CD4-positive, alpha-beta T cell treated with Interleukin-4 for 4 hours (primary cell): ENCODE results near the gene RMP24.
"Not testable (repeated sequence)": the region's sequence is repeated elsewhere in the genome, so short reads cannot be mapped to it uniquely, and the experiment has no call there.

ENCODE experiments used
- DNase-seq: peaks from one replicate; pipeline ENCODE4 v3.0.0-alpha.2; 2020

The RMP24 gene

DNA sequence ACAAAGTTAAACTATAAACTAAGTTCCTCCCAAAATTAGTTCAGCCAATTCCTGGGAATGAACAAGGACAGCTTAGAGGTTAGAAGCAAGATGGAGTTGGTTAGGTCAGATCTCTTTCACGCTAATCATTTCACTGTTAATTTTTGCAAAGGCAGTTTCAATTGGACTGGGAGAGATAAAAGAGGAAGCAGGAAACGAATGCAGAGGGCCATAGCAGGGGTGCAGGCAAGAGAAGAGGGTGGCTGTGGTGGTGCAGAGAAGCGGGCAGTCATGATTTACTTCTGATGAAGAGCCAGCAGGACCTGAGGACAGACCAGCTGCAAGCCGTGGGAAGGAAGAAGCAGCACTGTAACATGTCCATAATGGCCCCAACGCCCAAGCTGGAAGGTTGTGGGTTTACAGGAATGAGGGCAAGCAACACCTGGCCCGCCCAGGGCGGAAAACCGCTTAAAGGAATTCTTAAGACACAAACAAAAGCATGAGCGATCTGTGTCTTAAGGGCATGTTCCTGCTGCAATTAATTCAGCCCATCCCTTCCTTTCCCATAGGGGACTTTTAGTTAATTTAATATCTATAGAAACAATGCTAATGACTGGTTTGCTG is 4.1 kb upstream of the RMP24 start:
- no peak for DNase-seq

DNA sequence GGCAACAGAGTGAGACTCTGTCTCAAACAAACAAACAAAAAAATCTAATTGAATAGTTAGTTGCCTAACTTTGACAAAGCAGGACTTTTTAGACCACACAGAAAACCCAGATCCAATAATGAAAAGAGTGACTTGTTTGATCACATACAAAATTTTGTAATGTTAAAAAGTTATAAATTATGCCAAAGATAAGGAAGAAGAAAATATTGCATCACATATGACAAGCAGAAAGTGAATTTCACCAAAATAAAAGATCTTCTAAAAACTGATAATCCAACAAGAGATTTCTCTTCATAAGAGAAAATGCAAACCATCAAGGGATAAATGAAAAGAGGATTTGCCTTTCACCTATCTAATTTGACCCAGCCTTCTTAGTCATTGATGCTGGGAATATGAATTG is 2.8 kb upstream of the RMP24 start:
- no peak for DNase-seq

DNA sequence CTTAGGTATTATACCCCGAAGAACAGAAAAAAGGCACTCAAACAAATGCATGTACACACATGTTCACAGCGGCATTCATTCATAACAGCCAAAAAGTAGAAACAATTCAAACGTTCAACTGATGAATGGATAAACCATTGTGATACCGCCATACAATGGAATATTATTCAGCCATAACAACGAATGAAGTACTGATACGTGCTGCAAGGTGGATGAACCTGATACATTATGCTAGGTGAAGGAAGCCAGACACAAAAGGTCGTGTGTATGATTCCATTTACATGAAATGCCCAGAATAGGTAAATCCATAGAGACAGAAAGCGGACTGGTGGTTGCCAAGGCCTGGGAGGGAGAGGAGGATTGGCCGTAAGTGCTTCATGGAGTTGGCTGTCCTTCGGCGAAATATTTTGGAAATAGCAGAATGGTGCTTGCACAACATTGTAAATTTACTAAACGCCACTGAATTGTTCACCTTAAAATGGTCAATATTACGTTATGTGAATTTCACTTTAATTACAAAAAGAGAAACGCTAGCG is 750 bp upstream of the RMP24 start:
- DNase-seq, result peak; percentile 3

DNA sequence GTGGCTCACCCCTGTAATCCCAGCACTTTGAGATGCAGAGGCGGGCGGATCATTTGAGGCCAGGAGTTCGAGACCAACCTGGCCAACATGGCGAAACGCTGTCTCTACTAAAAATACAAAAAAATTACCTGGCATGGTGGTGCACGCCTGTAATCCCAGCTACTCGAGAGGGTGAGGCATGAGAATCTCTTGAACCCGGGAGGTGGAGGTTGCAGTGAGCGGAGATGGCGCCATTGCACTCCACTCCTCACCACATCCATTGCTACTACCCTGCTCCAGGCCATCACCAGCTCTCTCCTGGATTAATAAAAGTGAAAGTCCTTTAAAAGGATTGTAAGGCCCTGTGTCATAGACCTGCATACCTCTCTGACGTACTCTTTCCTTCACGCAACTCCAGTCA is 1.2 kb downstream of the RMP24 start:
- DNase-seq, result no peak

DNA sequence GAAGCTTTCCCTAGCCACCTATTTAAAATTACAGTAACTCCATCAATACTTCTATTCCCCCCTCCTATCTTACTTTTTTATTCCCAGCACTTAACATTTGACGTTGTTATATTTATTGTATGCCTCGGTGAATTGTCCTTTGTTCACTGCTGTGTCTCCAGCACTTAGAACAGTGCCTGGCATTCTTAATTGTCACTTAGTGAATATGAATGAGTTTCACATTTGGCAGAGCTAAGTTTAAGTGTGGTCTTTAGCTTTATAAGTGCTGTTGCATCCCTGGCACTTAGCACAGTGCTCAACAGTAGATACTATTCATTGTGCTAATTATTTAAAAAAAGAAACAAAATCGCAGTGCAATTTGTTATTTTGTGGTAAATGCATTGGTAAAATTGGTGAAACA is 1.7 kb downstream of the RMP24 start:
- DNase-seq, result no peak

DNA sequence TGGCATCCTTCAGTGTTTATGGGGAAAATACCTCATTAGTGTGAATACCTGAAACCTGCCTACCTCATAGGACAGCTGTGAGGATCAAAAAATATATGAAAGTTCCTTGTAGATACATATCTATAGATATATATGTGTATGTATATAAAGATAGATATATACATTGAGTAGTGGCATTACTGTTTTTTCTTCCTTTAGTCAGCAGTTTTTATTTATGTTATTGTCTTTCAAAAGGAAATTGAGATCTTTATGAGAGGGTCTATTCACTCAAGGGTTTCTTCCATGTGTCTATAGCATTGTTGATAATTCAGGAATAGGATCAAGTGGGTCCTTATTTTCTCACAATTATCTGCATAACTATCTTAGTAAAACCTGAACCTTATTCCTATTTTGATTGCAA is 6.6 kb downstream of the RMP24 start:
- DNase-seq, result no peak

DNA sequence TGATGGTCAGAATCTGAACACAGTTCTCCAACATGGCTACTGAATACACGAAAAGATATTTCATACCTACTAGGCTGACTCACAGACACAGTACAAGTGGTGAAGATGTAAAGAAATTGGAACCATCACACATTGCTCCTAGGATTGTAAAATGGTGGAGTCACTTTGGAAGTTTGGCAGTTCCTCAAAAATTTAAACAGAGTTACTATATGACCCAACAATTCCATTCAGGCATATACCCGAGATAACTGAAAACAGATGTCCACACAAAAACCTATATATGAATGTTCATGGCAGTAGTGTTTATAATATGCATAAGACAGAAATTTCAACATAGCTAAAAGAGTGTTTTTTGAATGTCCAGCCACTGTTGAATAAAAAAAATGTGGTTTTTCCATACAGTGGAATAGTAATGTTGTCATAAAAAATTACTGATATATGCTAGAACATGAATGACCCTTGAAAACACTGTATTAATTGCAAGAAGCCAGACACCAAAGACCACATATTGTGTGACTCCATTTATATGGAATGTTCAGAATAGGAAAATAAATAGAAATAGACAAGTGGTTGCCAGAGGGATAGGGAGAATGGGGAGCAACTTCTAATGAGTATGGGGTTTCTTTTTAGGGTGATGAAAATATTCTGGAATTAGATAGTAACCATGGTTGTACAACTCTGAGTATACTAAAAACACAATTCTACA is 10.1 kb downstream of the RMP24 start:
- no peak for DNase-seq

DNA sequence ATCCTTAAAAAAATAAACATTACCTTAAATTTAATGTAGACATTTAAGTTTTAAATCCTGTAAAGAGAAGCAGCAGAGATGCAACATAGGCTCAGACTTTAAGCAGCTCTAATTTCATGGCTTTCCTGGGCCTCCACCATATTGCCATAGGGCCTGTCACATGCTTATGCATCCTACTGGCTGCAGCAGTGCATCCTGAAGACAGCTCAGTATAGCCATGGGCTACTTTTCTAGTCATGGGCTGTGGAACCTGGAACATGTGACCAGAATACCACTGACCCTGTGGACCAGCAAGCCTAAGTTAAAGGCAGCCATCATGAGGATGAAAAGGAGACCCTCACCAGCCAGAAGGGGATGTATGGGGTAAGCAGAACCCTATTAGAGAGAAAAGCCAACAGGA is 10.7 kb downstream of the RMP24 start:
- no peak for DNase-seq

DNA sequence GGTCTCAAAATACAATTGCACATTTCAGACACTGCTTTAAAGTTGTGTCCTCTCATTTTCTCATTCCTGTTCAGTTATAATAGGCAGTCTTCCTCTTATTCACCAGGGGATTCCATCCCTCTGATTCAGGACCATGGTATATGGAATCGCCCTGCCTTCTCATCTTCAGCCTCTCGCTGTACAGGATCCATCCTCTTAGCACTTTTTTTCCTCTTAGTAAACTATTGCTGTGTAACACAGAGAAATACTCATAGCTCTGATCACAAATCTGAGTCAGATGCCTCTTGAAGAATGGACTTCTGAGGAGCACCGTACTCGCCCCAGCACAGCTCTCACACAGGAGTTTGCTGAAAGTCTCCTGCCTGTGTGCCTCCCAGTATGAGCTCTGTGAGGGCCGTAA is 11.3 kb downstream of the RMP24 start:
- no peak for DNase-seq

DNA sequence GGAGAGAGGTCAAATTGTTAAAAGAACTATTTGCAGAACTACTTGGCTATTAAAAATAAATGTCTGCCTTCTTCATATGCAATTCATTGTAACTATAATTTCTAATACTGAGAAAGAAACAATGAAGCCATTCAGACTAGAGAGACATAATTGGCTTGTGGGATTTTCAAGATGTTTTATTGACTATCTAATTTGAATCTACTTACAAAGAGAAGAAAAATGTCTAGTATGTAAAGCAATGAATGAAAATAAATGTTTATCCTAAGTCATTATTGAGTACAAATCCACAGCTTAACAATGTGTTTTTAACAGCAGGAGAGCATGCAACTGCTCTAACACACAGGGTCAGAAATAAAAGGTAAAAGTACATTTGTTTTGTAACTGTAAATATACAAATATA is 19.2 kb downstream of the RMP24 start:
- no peak for DNase-seq

DNA sequence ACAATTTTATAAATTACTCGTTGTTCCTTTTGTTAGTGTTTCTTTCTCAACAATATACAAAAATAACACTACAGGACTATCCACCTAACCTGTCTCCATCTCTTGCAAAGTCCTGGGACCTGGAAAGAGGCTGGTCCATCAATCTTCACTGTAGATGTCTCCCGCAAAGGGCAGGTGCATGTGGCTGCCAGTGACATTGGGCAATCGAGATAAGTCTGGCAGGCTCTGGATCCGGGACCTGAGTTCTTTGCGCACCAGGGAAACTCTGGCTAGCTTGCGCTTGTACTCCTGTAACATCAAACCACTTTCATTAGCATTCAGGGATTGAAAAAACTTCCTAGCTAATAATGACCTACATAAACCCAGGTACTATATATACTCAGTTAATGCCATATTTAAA is 20.5 kb downstream of the RMP24 start:
- no peak for DNase-seq

DNA sequence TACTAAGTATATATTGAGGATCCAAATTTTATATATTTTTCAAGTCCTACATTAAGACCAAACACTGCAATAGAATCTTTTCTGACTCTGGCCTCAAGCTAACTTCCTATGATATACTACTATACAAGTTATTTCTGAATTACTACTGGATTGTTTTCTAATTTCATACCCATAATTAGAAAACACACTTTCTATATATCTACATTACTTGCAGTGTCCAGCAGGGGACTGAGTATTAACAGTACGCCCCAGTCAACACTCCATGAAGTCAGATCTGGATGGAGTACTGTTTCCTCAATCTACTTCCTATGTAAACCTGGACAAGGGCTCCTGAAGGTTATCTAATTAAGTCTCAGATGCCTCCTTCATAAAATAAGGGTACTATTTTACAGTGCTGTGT is 26.5 kb downstream of the RMP24 start:
- no peak for DNase-seq

DNA sequence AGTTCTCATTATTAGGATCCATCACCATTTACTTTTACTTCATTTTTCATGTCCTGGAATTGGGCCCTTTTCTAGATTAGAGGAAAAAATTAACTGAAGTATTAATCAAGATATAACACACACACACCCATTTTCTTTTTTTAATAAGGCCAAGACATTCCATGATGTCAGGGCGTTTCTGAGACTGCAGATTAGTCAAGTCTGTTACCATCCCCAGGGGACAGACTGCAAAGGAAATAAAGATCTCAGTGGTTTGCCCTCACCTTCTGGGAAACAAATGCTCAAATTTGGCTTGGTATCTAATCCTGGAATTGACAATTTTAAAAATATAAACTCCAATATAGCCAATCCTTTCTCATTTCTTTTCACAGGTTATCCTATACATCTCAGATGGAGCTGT is 27.4 kb downstream of the RMP24 start:
- DNase-seq, result no peak

DNA sequence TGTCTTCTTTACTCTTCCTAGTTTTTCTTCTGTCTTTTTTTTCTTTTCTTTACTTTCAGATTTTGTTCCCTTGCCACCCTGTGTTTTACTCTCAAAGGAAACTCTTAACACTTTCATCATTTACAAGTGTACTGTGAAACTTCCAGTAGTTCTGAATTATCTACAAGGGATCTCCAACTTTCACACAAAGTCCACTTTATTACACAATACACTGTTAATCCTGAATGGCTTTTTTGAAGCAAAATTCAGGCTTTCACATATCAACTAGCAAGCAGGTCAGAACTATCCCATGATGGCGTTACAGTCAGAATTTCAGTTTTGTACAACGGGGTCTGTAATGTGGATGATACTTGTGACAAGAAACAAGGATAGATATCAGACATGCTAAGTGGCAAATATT is 34.5 kb downstream of the RMP24 start:
- no peak for DNase-seq

DNA sequence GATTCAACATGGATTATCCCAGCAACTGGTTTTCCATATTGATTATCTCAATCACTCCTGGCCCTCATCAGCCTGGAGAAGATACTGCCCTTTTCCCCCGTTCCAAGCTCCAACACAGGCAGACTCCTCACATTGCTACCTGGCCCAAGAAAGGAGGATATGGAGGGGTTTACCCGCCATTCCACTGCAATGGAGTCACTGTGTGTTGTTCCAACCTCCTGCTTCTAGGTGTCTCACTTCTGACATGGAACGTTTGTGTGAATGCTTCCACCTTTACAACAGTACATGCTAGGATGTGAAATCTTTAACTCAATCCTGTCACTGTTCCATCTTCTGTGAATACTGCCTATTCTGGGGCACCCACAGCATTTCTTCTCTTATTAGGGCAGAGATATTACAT is 36.7 kb downstream of the RMP24 start:
- DNase-seq, result no peak

DNA sequence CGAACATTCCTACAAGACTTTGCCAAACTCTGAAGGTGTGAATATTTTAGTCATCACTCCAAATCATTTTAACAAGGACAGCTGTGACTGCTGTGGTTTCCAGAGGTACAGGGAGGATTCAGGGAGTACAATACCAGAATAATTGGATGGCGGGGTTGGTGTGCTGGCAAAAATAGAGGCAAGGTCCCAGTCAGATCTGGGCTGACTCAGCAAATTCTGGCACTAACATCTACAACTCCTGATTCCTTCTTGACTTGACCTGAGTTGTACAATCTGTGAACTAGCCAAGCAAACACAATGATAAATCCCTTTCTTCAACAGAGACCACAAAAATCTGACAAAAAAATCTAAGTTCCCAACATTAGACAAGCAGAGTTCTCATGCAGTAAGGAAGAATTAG is 40.4 kb downstream of the RMP24 start:
- no peak for DNase-seq

DNA sequence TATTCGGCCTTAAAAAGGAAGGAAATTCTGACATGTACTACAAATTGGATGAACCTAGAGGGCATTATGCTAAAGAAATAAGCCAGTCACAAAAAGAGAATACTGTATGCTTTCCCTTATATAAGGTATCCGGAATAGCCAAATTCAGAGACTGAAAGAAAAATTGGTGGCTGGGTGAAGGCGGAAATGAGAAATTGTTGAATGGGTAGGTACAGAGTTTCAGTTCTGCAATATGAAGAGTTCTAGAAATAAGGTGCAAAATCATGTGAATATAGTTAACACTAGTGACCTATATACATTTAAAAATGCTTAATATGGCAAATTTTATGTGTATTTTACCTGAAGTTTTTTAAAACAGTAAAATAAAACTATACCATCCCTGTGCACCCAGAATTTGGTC is 43.1 kb downstream of the RMP24 start:
- DNase-seq, result no peak

DNA sequence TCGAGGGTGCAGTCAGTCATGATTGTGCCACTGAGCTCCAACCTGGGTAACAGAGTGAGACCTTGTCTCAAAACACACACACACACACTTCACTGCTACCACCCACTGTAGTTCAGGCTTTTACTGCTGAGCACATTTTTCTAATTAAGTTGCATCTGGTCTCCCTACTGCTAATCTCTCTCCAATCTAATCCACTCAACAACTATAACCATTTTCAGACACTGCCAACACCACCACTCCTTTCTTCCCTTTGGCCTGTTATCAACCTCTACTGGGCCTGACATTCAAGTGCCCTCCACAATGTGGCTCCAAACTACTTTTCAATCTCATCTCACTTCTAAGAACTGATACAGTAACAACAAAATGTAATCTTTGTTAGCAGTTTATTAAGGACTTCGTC is 44.8 kb downstream of the RMP24 start:
- DNase-seq, result no peak

DNA sequence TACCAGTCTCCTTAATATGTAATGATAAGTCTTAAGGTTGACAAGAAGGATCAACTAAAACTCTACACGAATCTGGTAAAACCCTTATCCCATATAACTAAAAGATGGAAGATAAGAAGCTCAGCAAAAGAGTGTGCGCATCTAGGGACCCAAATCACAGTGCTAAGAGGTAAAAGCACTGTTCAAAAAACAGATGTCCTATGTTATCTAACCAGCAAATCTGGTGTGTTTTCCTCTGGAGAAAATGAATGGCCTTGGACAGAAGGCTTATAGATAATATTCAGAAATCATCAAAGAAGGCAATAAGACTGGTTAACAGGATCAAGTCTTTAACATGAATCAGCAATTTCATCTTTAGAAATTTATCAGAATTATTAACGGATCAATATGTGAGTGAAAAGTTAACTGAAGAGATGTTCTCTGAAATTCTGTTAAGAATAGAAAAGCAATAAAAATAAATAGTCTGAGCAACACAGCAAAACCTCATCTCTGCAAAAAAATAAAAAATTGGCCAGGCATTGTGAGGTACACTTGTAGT is 47.8 kb downstream of the RMP24 start:
- no peak for DNase-seq

DNA sequence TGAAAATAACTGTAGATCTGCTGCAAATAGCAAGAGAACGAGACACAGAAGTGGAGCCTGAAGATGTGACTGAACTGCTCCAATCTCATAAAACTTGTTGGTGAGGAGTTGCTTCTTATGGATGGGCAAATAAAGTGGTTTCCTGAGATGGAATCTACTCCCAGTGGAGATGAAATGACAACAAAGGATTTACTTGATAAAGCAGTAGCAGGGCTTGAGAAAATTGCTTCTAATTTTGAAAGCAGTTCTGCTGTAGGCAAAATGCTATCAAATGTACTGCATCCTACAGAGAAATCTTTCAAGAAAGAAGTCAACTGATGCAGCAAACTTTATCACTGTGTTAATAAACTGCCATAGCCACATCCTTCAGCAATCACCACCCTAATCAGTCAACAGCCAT is 50.9 kb downstream of the RMP24 start:
- DNase-seq, result no peak

DNA sequence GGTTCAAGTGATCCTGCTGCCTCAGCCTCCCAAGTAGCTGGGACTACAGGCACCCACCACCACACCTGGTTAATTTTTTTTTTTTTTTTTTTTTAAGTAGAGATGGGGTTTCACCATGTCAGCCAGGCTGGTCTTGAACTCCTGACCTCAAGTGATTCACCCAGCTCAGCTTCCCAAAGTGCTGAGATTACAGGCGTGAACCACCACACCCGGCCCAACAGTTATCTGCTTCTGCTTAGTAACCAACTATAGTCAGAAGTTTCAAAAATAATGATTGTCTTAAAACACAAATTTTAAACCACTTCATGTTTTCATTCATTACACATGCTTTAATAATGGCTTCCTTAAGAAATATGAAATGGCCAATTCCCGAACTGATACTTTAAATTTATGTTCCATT is 51.8 kb downstream of the RMP24 start:
- DNase-seq, result not testable (repeated sequence)

DNA sequence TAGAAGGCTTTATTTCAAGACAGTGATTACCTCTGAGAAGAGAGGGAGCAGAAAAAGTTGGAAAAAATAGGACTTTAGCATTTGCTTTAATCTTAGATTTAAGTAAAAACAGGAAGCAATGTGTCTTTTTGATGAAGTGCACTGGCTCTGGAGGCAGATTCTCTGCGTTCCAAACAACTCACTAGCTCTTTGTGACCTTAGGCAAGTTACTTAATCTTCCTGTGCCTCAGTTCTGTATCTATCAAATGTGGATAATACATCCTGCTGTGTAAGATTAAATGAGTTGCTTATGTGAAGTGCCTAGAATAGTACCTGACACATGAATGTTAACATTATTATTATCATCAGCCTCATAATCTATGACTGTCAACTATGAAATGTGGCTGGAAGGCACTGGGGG is 52.5 kb downstream of the RMP24 start:
- DNase-seq, result no peak

DNA sequence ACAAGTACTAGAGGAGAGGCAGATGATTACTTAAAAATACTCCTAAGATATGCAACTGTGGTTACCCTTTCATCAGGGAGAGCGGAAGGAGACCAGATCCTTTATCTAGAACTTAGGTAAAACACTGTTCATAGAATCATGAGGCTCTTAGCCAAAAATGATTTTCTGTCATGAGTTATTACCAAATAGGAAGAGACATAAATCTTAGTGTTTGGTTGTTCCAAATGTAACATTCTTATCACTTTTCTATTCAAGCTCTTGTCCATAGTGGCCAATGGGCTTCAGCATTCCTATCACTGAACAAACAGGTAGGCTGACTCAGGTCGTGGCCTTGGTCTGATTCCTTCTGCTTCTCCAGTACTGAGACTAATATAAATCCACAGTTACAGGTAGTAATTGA is 56.4 kb downstream of the RMP24 start:
- DNase-seq, result no peak
